ENCODE measurements around the gene TRPC6.
"Not testable (repeated sequence)": the region's sequence is repeated elsewhere in the genome, so short reads cannot be mapped to it uniquely, and the experiment has no call there.

The TRPC6 gene

GRCh38 chr11:101521821-101522220 is 62.0 kb downstream of the TRPC6 start:
- DNase-seq (ENCODE audit: low read depth): no peak

- DNase-seq (ENCODE audit: low read depth): no peak
These were observed 67.3 kb downstream of the TRPC6 start for GRCh38 chr11:101516546-101516945.

GRCh38 chr11:101511065-101511464 is 72.7 kb downstream of the TRPC6 start:
- no peak for DNase-seq (ENCODE audit: low read depth)

GRCh38 chr11:101510591-101510990 is 73.2 kb downstream of the TRPC6 start:
- DNase-seq (ENCODE audit: low read depth): no peak

GRCh38 chr11:101509922-101510321 is 73.9 kb downstream of the TRPC6 start:
- DNase-seq (ENCODE audit: low read depth): no peak

GRCh38 chr11:101508370-101508769 is 75.4 kb downstream of the TRPC6 start:
- no peak for DNase-seq (ENCODE audit: low read depth)

- DNase-seq (ENCODE audit: low read depth): no peak
These were observed 84.9 kb downstream of the TRPC6 start for GRCh38 chr11:101498891-101499290.

- no peak for DNase-seq (ENCODE audit: low read depth)
These were observed 86.5 kb downstream of the TRPC6 start for GRCh38 chr11:101497291-101497690.

- DNase-seq (ENCODE audit: low read depth): peak; percentile 86
These were observed 96.0 kb downstream of the TRPC6 start for GRCh38 chr11:101487775-101488174.

- no peak for DNase-seq (ENCODE audit: low read depth)
These were observed 101.2 kb downstream of the TRPC6 start for GRCh38 chr11:101482556-101483124.

- no peak for DNase-seq (ENCODE audit: low read depth)
These were observed 105.0 kb downstream of the TRPC6 start for GRCh38 chr11:101478587-101479369.

- no peak for DNase-seq (ENCODE audit: low read depth)
These were observed 105.9 kb downstream of the TRPC6 start for GRCh38 chr11:101477926-101478325.

- no peak for DNase-seq (ENCODE audit: low read depth)
These were observed 107.6 kb downstream of the TRPC6 start for GRCh38 chr11:101476191-101476590.

GRCh38 chr11:101475699-101476098 is 108.1 kb downstream of the TRPC6 start:
- DNase-seq (ENCODE audit: low read depth): no peak

GRCh38 chr11:101474666-101475065 is 109.1 kb downstream of the TRPC6 start:
- no peak for DNase-seq (ENCODE audit: low read depth)

- DNase-seq (ENCODE audit: low read depth): no peak
These were observed 112.8 kb downstream of the TRPC6 start for GRCh38 chr11:101470881-101471520.

GRCh38 chr11:101470419-101470818 is 113.4 kb downstream of the TRPC6 start:
- DNase-seq (ENCODE audit: low read depth): no peak

- no peak for DNase-seq (ENCODE audit: low read depth)
These were observed 117.5 kb downstream of the TRPC6 start for GRCh38 chr11:101466352-101466751.

GRCh38 chr11:101464388-101464787 is 119.4 kb downstream of the TRPC6 start:
- not testable (repeated sequence) for DNase-seq (ENCODE audit: low read depth)

- no peak for DNase-seq (ENCODE audit: low read depth)
These were observed 124.8 kb downstream of the TRPC6 start for GRCh38 chr11:101459020-101459419.

GRCh38 chr11:101458161-101458560 is 125.6 kb downstream of the TRPC6 start:
- DNase-seq (ENCODE audit: low read depth): no peak

- DNase-seq (ENCODE audit: low read depth): no peak
These were observed 127.0 kb downstream of the TRPC6 start for GRCh38 chr11:101456812-101457211.

- no peak for DNase-seq (ENCODE audit: low read depth)
These were observed 130.1 kb downstream of the TRPC6 start for GRCh38 chr11:101453682-101454081.
